CD4-positive, alpha-beta memory T cell (primary cell): ENCODE measurements around the gene OR5AU1. TPM values are rescaled to one million over a fixed set of nuclear protein-coding genes. Genes with fewer than 3 reads are reported as not detected.

ENCODE experiments used
- polyA plus RNA-seq, 2 donors: library from polyadenylated mRNA; unstranded; fragments of 300-500 nt; fragmentation: Illumina TruSeq; gene quantifications; one replicate each; pipeline ENCODE4 v1.2.3, GENCODE V29; 2021
- total RNA-seq, 2 experiments: library from RNA; stranded (reverse); gene quantifications; one replicate each; pipeline ENCODE4 v1.2.3, GENCODE V29; 2021

Gene OR5AU1
- total and polyA plus RNA-seq, 4 experiments from 2014 or later: not detected

Other genes starting within 250 kb of the OR5AU1 start
- gene RNASE2, start 200.6 kb downstream of the OR5AU1 start, total RNA-seq: not detected
- not detected for gene RNASE2, start 200.6 kb downstream of the OR5AU1 start, polyA plus RNA-seq
- gene METTL17, start 166.1 kb downstream of the OR5AU1 start, total RNA-seq: 100 to 1,000 TPM; 119 to 125 TPM
- gene METTL17, start 166.1 kb downstream of the OR5AU1 start, polyA plus RNA-seq: 10 to 100 TPM; 36.9 to 42.0 TPM
- gene SLC39A2, start 156.8 kb downstream of the OR5AU1 start, total RNA-seq: under 1 TPM in 1 of 2 experiments, not detected in 1; 0.67 TPM
- not detected for gene SLC39A2, start 156.8 kb downstream of the OR5AU1 start, polyA plus RNA-seq
- 10 to 100 TPM; 31.9 to 32.4 TPM for gene NDRG2, start 131.0 kb downstream of the OR5AU1 start, total RNA-seq
- 10 to 100 TPM; 26.9 to 34.5 TPM for gene NDRG2, start 131.0 kb downstream of the OR5AU1 start, polyA plus RNA-seq
- gene TPPP2, start 125.8 kb downstream of the OR5AU1 start, total RNA-seq: not detected
- gene TPPP2, start 125.8 kb downstream of the OR5AU1 start, polyA plus RNA-seq: not detected
- not detected for gene RNASE13, start 121.3 kb downstream of the OR5AU1 start, total RNA-seq
- gene RNASE13, start 121.3 kb downstream of the OR5AU1 start, polyA plus RNA-seq: not detected
- not detected for gene RNASE7, start 113.7 kb downstream of the OR5AU1 start, total RNA-seq
- gene RNASE7, start 113.7 kb downstream of the OR5AU1 start, polyA plus RNA-seq: not detected
- not detected for gene RNASE8, start 98.2 kb downstream of the OR5AU1 start, total RNA-seq
- not detected for gene RNASE8, start 98.2 kb downstream of the OR5AU1 start, polyA plus RNA-seq
- under 1 TPM; 0.42 to 0.49 TPM for gene ARHGEF40, start 85.8 kb downstream of the OR5AU1 start, total RNA-seq
- under 1 TPM; 0.52 to 0.66 TPM for gene ARHGEF40, start 85.8 kb downstream of the OR5AU1 start, polyA plus RNA-seq
- 1 to 10 TPM; 7.6 to 8.0 TPM for gene ZNF219, start 57.4 kb downstream of the OR5AU1 start, total RNA-seq
- 1 to 10 TPM in 1 of 2 donors, under 1 TPM in 1; 0.80 to 3.0 TPM for gene ZNF219, start 57.4 kb downstream of the OR5AU1 start, polyA plus RNA-seq
- gene TMEM253, start 55.0 kb downstream of the OR5AU1 start, total RNA-seq: not detected
- gene TMEM253, start 55.0 kb downstream of the OR5AU1 start, polyA plus RNA-seq: not detected
- gene HNRNPC, start 113.4 kb upstream of the OR5AU1 start, total RNA-seq: 100 to 1,000 TPM; 538 to 539 TPM
- 1,000 to 10,000 TPM in 1 of 2 donors, 100 to 1,000 TPM in 1; 705 to 1,178 TPM for gene HNRNPC, start 113.4 kb upstream of the OR5AU1 start, polyA plus RNA-seq
- under 1 TPM in 1 of 2 experiments, not detected in 1; 0.47 TPM for gene RPGRIP1, start 124.0 kb upstream of the OR5AU1 start, total RNA-seq
- gene RPGRIP1, start 124.0 kb upstream of the OR5AU1 start, polyA plus RNA-seq: not detected
- 10 to 100 TPM; 84.5 to 87.2 TPM for gene SUPT16H, start 228.0 kb upstream of the OR5AU1 start, total RNA-seq
- 10 to 100 TPM; 60.6 to 84.5 TPM for gene SUPT16H, start 228.0 kb upstream of the OR5AU1 start, polyA plus RNA-seq